ENCODE data around the gene OR1M1. TPM values are rescaled to one million over a fixed set of nuclear protein-coding genes. Genes with fewer than 3 reads are reported as not detected.

OR1M1 gene
- total and polyA plus RNA-seq, 11 donors = not detected

DNA sequence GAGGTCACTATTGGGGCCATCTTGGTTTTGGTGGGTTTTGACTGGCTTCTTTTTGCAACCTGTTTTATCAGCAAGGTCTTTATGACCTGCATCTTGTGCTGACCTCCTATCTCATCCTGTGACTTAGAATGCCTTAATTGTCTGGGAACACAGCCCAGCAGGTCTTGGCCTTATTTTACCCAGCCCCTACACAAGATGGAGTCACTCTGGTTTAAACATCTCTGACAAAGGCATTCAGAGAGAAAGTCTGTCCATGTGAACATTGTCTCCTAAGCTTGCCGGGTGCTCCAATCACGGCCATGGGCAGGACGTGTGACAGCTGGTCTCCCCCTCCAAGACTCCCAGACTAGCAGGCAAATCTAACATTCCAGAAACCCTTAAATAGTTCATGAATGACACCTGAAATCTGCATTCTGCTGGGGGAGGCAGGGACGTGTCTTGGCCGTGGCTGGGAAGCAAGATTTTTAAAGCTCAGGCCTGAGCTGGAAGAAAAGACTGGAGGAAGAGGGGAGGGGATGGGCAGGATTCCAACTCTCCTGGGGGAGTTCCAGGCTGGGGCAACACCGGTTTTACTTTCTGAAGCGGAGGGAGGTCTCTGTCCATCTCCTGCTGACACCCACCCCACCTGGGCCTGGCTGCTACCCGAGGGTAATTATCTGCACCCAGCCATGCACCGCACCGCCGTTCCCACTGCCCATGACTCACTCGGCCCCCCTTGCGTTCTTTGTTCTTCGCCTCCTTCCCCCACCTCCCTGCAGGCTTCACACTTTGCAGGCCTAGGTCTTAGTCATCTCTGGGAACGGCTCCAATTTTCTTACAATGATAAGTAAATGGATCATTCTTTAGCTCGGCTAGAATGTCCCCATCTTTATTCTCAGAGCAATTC is 11.6 kb upstream of the OR1M1 start:
- Histone ChIP-seq H3K4me1 (peaks cover 0 to 9% (median 7%) of the 10 kb centered on the region in 12 donors), H3K9me3 (no peaks in the 10 kb centered on the region), H3K36me3 (no peaks in the 10 kb centered on the region), H3K27me3 (no peaks in the 10 kb centered on the region), H3K4me3 (no peak overlapping the region), H3K27ac (peak overlapping the region in 1 of 12 donors; percentile 48)
- WGBS, 4 donors = 15 to 22% (median 19%) methylated on average over 16 of the region's 16 CpGs
- ATAC-seq = peak; percentile 42 to 98 (median 94)
- no peak for TF ChIP-seq POLR2A (IDR thresholded peaks at IDR 0.05)
- TF ChIP-seq, protein P1, sequence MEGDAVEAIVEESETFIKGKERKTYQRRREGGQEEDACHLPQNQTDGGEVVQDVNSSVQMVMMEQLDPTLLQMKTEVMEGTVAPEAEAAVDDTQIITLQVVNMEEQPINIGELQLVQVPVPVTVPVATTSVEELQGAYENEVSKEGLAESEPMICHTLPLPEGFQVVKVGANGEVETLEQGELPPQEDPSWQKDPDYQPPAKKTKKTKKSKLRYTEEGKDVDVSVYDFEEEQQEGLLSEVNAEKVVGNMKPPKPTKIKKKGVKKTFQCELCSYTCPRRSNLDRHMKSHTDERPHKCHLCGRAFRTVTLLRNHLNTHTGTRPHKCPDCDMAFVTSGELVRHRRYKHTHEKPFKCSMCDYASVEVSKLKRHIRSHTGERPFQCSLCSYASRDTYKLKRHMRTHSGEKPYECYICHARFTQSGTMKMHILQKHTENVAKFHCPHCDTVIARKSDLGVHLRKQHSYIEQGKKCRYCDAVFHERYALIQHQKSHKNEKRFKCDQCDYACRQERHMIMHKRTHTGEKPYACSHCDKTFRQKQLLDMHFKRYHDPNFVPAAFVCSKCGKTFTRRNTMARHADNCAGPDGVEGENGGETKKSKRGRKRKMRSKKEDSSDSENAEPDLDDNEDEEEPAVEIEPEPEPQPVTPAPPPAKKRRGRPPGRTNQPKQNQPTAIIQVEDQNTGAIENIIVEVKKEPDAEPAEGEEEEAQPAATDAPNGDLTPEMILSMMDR (IDR thresholded peaks at IDR 0.05) = no peak
- DNase-seq = peak; percentile 53 to 83 (median 66)
- intact Hi-C loops (cut with DNase I) = loop anchor here in 1 of 10 donors (10.0 kb wide), 1 partner anchor 811 kb away; no protein-coding TSS in a partner anchor

DNA sequence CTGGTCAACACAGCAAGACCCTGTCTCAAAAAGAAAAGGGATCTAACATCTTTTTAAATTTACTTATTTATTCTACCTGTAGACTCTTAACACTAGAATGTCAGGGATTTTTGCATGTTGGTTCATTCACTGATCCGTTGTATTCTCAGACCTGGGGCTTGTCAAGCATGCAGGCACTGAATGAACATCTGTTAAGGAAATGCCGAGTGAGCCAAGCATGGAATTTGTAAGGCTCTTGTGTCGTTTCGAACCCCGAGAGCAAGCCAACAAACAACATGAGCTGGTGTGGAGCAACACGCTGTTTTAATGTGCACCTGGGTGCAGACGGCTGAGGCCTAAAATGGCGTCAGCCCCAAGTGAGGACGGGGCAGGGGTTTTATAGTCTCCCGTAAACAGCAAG is 10.0 kb upstream of the OR1M1 start:
- intact Hi-C loops (cut with DNase I) = loop anchor here in 1 of 10 donors (10.0 kb wide), 1 partner anchor 812 kb away; no protein-coding TSS in a partner anchor
- Histone ChIP-seq H3K27ac (peak overlapping the region in 1 of 12 donors; percentile 6), H3K4me1 (peaks cover 0 to 9% (median 7%) of the 10 kb centered on the region in 12 donors), H3K27me3 (no peaks in the 10 kb centered on the region), H3K9me3 (no peaks in the 10 kb centered on the region), H3K36me3 (no peaks in the 10 kb centered on the region), H3K4me3 (no peak overlapping the region)
- no peak for ATAC-seq
- TF ChIP-seq POLR2A (IDR thresholded peaks at IDR 0.05) = no peak
- TF ChIP-seq, protein P1 (IDR thresholded peaks at IDR 0.05) = no peak
- WGBS, 4 donors = 68 to 75% (median 72%) methylated on average over 10 of the region's 10 CpGs
- DNase-seq = no peak

DNA sequence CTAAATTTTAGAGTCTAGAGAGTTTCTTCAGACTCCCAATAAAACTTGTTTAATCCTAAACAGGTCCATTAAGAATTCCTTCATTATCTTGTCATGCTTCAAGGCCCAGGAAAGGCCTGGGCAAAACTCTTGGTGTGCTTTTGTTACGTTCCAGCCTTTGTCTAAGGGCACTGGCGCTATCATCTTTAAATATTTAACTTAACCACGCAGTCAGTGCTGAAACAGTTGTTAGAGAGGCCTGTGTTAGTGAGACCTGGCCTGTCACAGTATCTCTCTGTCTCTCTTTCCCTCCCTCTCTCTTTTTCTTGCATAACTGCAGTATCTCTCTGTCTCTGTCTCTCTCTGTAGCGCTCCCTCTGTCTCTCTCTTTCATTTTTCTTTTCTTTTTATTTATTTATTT is 8.2 kb upstream of the OR1M1 start:
- Histone ChIP-seq H3K9me3 (no peaks in the 10 kb centered on the region), H3K36me3 (no peaks in the 10 kb centered on the region), H3K4me3 (no peak overlapping the region), H3K27ac (peak overlapping the region in 1 of 12 donors; percentile 58), H3K4me1 (peaks cover 0 to 9% (median 7%) of the 10 kb centered on the region in 12 donors), H3K27me3 (peaks cover 0 to 8% (median 0%) of the 10 kb centered on the region in 9 donors)
- intact Hi-C loops (cut with DNase I) = loop anchor here in 5 of 10 donors (2.0 to 10.0 kb wide), 2 partner anchors 424 to 814 kb away; no protein-coding TSS in a partner anchor
- DNase-seq (no peak), ATAC-seq (no peak)
- WGBS, 4 donors = 86 to 93% (median 88%) methylated on average over 4 of the region's 4 CpGs
- TF ChIP-seq POLR2A (IDR thresholded peaks at IDR 0.05) = no peak
- TF ChIP-seq, protein P1 (IDR thresholded peaks at IDR 0.05) = no peak

DNA sequence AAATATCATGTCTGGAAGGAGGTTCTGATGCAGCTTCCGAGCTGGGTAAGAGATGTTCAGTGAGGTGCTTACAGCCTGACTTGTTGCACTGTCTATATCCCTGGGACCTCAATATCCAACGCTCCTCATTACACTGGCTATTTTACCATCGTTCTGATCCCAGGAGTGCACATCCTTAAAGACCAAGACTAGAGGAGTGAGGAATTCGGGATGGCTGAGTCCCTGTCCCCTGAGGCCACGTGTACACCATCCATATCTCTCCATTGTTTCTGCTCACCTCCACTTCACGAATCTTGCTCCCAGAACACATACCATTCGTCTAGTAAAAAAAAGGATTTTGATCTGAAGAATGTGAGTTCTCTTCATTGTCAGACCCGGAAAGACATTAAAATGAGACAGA is 20.5 kb downstream of the OR1M1 start, which contains the start of gene OR7G2:
OR7G2 (minus strand) TSS at position 101 of the 400 bp plus-strand sequence. CDS start 4,232 bp downstream, outside the sequence.
- ATAC-seq (no peak), DNase-seq (no peak)
- no peaks in the 10 kb centered on the region for H3K9me3 ChIP-seq
- 55 to 72% (median 62%) methylated on average over 8 of the region's 8 CpGs for WGBS, 4 donors
- peaks cover 0 to 41% (median 0%) of the 10 kb centered on the region in 9 donors for H3K27me3 ChIP-seq
- H3K4me3 ChIP-seq = no peak within 1 kb of the TSS
- H3K27ac ChIP-seq = no peak within 1 kb of the TSS
- intact Hi-C loops (cut with DNase I) = no loop called here
- H3K36me3 ChIP-seq = no peaks in the 10 kb centered on the region
- no peaks in the 10 kb centered on the region for H3K4me1 ChIP-seq
- TF ChIP-seq POLR2A (IDR thresholded peaks at IDR 0.05) = no peak
- TF ChIP-seq, protein P1 (IDR thresholded peaks at IDR 0.05) = no peak

All from heart left ventricle (tissue), 16 donors.